ENCODE results near the gene TCN1.

DNA sequence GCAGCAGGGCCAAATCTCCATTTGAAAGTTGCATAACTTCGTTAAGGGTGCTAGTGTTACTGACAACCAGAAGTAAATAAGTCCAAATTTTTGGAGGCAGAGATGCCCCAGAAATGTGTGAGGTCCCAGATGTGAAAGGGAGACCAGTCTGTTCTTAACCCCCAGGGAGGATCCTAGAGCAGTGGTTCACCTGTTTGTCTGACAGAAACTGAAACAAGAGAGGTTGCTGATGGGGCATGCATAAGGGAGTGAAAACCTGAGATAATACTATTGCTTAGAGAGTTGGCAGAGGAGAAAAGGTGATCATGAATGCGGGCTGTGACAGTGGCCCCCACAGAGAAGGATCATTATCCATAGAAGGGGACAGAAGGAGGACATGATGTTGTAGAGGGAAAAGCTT is 24.8 kb downstream of the TCN1 start:
- TF ChIP-seq, protein P1, sequence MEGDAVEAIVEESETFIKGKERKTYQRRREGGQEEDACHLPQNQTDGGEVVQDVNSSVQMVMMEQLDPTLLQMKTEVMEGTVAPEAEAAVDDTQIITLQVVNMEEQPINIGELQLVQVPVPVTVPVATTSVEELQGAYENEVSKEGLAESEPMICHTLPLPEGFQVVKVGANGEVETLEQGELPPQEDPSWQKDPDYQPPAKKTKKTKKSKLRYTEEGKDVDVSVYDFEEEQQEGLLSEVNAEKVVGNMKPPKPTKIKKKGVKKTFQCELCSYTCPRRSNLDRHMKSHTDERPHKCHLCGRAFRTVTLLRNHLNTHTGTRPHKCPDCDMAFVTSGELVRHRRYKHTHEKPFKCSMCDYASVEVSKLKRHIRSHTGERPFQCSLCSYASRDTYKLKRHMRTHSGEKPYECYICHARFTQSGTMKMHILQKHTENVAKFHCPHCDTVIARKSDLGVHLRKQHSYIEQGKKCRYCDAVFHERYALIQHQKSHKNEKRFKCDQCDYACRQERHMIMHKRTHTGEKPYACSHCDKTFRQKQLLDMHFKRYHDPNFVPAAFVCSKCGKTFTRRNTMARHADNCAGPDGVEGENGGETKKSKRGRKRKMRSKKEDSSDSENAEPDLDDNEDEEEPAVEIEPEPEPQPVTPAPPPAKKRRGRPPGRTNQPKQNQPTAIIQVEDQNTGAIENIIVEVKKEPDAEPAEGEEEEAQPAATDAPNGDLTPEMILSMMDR (IDR thresholded peaks at IDR 0.05; ENCODE audit: borderline replicate concordance, extremely low read depth, low read length, poor library complexity, severe bottlenecking): no peak
- no peak for TF ChIP-seq EZH2 (IDR thresholded peaks at IDR 0.05; ENCODE audit: borderline replicate concordance, low read depth, low read length, severe bottlenecking)

Data from DND-41 (cell line).